Measurements from ENCODE around the gene GALNT14.

Gene GALNT14

DNA sequence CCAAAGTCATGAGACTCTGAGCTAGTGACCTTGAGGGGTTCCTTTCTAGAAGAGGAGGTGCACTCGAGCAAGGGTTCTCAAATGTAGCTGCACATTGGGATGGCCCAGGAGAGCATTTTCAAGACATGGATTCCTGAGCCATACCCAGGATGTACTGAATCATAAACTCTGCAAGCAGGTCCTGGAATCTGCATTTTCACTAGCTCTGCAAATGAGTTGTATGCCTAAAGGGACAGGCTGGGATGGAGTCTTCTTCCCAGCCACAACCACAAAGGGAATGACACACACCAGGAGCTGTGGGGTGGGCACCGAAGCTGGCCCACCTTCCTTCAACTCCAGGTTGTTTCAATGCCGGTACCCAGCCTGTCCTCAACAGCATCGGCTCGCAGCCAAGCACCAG is 90.6 kb downstream of the GALNT14 start:
- TF ChIP-seq TCF4 (CRISPR knock-in tag; IDR thresholded peaks at IDR 0.05; ENCODE audit: borderline replicate concordance) (no peak), RARB (CRISPR knock-in tag; IDR thresholded peaks at IDR 0.05) (no peak), OSR1 (CRISPR knock-in tag; IDR thresholded peaks at IDR 0.05) (no peak), ZNF8 (CRISPR knock-in tag; IDR thresholded peaks at IDR 0.05) (no peak), TOX (CRISPR knock-in tag; IDR thresholded peaks at IDR 0.05; ENCODE audit: borderline replicate concordance) (no peak), BACH2 (CRISPR knock-in tag; IDR thresholded peaks at IDR 0.05; ENCODE audit: borderline replicate concordance) (no peak), ISL1 (CRISPR knock-in tag; IDR thresholded peaks at IDR 0.05) (no peak), ZFP30 (CRISPR knock-in tag; IDR thresholded peaks at IDR 0.05) (no peak), ZC3H10 (CRISPR knock-in tag; IDR thresholded peaks at IDR 0.05) (no peak), ZNF565 (CRISPR knock-in tag; conservative IDR thresholded peaks at IDR 0.05; ENCODE audit: low read depth) (no peak), PPARA (CRISPR knock-in tag; IDR thresholded peaks at IDR 0.05; ENCODE audit: borderline replicate concordance) (no peak), ZNF70 (CRISPR knock-in tag; IDR thresholded peaks at IDR 0.05) (no peak), CSDC2 (CRISPR knock-in tag; IDR thresholded peaks at IDR 0.05) (no peak)
- TF ChIP-seq, protein P1, sequence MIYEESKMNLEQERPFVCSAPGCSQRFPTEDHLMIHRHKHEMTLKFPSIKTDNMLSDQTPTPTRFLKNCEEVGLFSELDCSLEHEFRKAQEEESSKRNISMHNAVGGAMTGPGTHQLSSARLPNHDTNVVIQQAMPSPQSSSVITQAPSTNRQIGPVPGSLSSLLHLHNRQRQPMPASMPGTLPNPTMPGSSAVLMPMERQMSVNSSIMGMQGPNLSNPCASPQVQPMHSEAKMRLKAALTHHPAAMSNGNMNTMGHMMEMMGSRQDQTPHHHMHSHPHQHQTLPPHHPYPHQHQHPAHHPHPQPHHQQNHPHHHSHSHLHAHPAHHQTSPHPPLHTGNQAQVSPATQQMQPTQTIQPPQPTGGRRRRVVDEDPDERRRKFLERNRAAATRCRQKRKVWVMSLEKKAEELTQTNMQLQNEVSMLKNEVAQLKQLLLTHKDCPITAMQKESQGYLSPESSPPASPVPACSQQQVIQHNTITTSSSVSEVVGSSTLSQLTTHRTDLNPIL (CRISPR knock-in tag; IDR thresholded peaks at IDR 0.05; ENCODE audit: low read depth): no peak
- TF ChIP-seq, protein P2, sequence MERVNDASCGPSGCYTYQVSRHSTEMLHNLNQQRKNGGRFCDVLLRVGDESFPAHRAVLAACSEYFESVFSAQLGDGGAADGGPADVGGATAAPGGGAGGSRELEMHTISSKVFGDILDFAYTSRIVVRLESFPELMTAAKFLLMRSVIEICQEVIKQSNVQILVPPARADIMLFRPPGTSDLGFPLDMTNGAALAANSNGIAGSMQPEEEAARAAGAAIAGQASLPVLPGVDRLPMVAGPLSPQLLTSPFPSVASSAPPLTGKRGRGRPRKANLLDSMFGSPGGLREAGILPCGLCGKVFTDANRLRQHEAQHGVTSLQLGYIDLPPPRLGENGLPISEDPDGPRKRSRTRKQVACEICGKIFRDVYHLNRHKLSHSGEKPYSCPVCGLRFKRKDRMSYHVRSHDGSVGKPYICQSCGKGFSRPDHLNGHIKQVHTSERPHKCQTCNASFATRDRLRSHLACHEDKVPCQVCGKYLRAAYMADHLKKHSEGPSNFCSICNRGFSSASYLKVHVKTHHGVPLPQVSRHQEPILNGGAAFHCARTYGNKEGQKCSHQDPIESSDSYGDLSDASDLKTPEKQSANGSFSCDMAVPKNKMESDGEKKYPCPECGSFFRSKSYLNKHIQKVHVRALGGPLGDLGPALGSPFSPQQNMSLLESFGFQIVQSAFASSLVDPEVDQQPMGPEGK (CRISPR knock-in tag; IDR thresholded peaks at IDR 0.05; ENCODE audit: borderline replicate concordance): no peak
- TF ChIP-seq, protein P3, sequence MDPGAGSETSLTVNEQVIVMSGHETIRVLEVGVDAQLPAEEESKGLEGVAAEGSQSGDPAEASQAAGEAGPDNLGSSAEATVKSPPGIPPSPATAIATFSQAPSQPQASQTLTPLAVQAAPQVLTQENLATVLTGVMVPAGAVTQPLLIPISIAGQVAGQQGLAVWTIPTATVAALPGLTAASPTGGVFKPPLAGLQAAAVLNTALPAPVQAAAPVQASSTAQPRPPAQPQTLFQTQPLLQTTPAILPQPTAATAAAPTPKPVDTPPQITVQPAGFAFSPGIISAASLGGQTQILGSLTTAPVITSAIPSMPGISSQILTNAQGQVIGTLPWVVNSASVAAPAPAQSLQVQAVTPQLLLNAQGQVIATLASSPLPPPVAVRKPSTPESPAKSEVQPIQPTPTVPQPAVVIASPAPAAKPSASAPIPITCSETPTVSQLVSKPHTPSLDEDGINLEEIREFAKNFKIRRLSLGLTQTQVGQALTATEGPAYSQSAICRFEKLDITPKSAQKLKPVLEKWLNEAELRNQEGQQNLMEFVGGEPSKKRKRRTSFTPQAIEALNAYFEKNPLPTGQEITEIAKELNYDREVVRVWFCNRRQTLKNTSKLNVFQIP (CRISPR knock-in tag; IDR thresholded peaks at IDR 0.05; ENCODE audit: borderline replicate concordance, low read depth): no peak
- TF ChIP-seq, protein P4, sequence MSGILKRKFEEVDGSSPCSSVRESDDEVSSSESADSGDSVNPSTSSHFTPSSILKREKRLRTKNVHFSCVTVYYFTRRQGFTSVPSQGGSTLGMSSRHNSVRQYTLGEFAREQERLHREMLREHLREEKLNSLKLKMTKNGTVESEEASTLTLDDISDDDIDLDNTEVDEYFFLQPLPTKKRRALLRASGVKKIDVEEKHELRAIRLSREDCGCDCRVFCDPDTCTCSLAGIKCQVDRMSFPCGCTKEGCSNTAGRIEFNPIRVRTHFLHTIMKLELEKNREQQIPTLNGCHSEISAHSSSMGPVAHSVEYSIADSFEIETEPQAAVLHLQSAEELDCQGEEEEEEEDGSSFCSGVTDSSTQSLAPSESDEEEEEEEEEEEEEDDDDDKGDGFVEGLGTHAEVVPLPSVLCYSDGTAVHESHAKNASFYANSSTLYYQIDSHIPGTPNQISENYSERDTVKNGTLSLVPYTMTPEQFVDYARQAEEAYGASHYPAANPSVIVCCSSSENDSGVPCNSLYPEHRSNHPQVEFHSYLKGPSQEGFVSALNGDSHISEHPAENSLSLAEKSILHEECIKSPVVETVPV (CRISPR knock-in tag; IDR thresholded peaks at IDR 0.05): no peak
- ATAC-seq: no peak

GRCh38 chr2:31038385-31038784 is 99.9 kb downstream of the GALNT14 start:
- ATAC-seq: no peak
- TF ChIP-seq ARNTL (CRISPR knock-in tag; IDR thresholded peaks at IDR 0.05; ENCODE audit: borderline replicate concordance, low read depth) (no peak), ZNF70 (CRISPR knock-in tag; IDR thresholded peaks at IDR 0.05) (no peak), RARB (CRISPR knock-in tag; IDR thresholded peaks at IDR 0.05) (no peak), GLIS3 (CRISPR knock-in tag; IDR thresholded peaks at IDR 0.05) (no peak), TOX (CRISPR knock-in tag; IDR thresholded peaks at IDR 0.05; ENCODE audit: borderline replicate concordance) (no peak), ZNF565 (CRISPR knock-in tag; conservative IDR thresholded peaks at IDR 0.05; ENCODE audit: low read depth) (no peak), SNAI2 (CRISPR knock-in tag; IDR thresholded peaks at IDR 0.05) (no peak), TCF4 (CRISPR knock-in tag; IDR thresholded peaks at IDR 0.05; ENCODE audit: borderline replicate concordance) (no peak), OSR1 (CRISPR knock-in tag; IDR thresholded peaks at IDR 0.05) (no peak), ESRRG (CRISPR knock-in tag; IDR thresholded peaks at IDR 0.05) (no peak)
- TF ChIP-seq, protein P1 (CRISPR knock-in tag; IDR thresholded peaks at IDR 0.05; ENCODE audit: low read depth): no peak
- TF ChIP-seq, protein P4 (CRISPR knock-in tag; IDR thresholded peaks at IDR 0.05): no peak

DNA sequence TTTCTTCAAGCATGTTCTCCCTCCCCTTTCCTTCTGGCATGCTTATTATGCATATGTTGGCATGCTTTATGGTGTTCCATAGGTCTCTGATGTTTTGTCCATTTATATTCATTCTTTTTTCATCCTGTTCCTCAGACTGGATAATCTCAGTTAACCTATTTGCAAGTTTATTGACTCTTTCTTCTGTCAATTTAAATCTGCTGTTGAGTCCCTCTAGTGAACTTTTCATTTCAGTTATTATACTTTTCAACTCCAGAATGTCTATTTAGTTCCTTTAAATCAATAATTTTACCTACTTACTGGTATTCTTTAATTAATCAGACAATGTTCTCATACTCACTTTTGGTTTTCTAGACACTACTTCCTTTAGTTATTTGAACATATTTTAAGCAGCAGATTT is 101.2 kb downstream of the GALNT14 start:
- ATAC-seq: no peak
- TF ChIP-seq GLIS3 (CRISPR knock-in tag; IDR thresholded peaks at IDR 0.05) (no peak), SNAI2 (CRISPR knock-in tag; IDR thresholded peaks at IDR 0.05) (no peak), ISL1 (CRISPR knock-in tag; IDR thresholded peaks at IDR 0.05) (no peak), CSDC2 (CRISPR knock-in tag; IDR thresholded peaks at IDR 0.05) (no peak), ZNF8 (CRISPR knock-in tag; IDR thresholded peaks at IDR 0.05) (no peak), BACH2 (CRISPR knock-in tag; IDR thresholded peaks at IDR 0.05; ENCODE audit: borderline replicate concordance) (no peak)
- TF ChIP-seq, protein P2 (CRISPR knock-in tag; IDR thresholded peaks at IDR 0.05; ENCODE audit: borderline replicate concordance): no peak
- TF ChIP-seq, protein P1 (CRISPR knock-in tag; IDR thresholded peaks at IDR 0.05; ENCODE audit: low read depth): no peak
